H9 (cell line): ENCODE data around the gene HPS3. TPM values are rescaled to one million over a fixed set of nuclear protein-coding genes. Genes with fewer than 3 reads are reported as not detected.

Experiments
- DNase-seq: peaks from one replicate; pipeline ENCODE4 v3.0.0-alpha.2; 2017
- H2AFZ ChIP-seq: one replicate; pipeline ENCODE4 v1.6.1; 2013; ENCODE audit warnings: mild to moderate bottlenecking, low read length, control low read depth, moderate library complexity
- H2AK5ac ChIP-seq: 2 replicates; pipeline ENCODE4 v1.6.1; 2013; ENCODE audit warnings: low read length, control low read depth, mixed read lengths; ENCODE audit not compliant: insufficient read length
- H2BK120ac ChIP-seq: one replicate; pipeline ENCODE4 v1.6.1; 2013; ENCODE audit warnings: low read depth, mild to moderate bottlenecking, low read length, control low read depth, inconsistent platforms; ENCODE audit not compliant: poor library complexity, severe bottlenecking
- H2BK12ac ChIP-seq: 2 replicates; pipeline ENCODE4 v1.6.1; 2013; ENCODE audit warnings: low read length, control low read depth, mixed read lengths, low read depth; ENCODE audit not compliant: insufficient read length
- H2BK15ac ChIP-seq: 2 replicates; pipeline ENCODE4 v1.6.1; 2013; ENCODE audit warnings: low read depth, low read length, control low read depth
- H2BK20ac ChIP-seq: one replicate; pipeline ENCODE4 v1.6.1; 2013; ENCODE audit warnings: low read depth, mild to moderate bottlenecking, low read length, control low read depth, inconsistent platforms; ENCODE audit not compliant: poor library complexity, severe bottlenecking
- H2BK5ac ChIP-seq: 2 replicates; pipeline ENCODE4 v1.6.1; 2013; ENCODE audit warnings: low read length, control low read depth, mixed read lengths; ENCODE audit not compliant: insufficient read length
- H3K14ac ChIP-seq: 2 replicates; pipeline ENCODE4 v1.6.1; 2013; ENCODE audit warnings: low read length, control low read depth; ENCODE audit not compliant: insufficient read depth
- H3K18ac ChIP-seq: 2 replicates; pipeline ENCODE4 v1.6.1; 2013; ENCODE audit warnings: low read depth, mild to moderate bottlenecking, mixed read lengths, low read length, control low read depth; ENCODE audit not compliant: insufficient read length
- H3K23ac ChIP-seq: 2 replicates; pipeline ENCODE4 v1.6.1; 2013; ENCODE audit warnings: low read length, control low read depth, mixed read lengths, low read depth; ENCODE audit not compliant: insufficient read length
- H3K23me2 ChIP-seq: 2 replicates; pipeline ENCODE4 v1.6.1; 2013; ENCODE audit warnings: low read depth, mild to moderate bottlenecking, mixed read lengths, low read length, control low read depth; ENCODE audit not compliant: insufficient read length, poor library complexity, severe bottlenecking
- H3K27ac ChIP-seq: 2 replicates; pipeline ENCODE4 v1.5.1; 2013; ENCODE audit warnings: low read length, control low read depth, mixed read lengths, low read depth; ENCODE audit not compliant: insufficient read length
- H3K27me3 ChIP-seq: 2 replicates; pipeline ENCODE4 v1.6.1; 2013; ENCODE audit warnings: low read length, control low read depth, inconsistent platforms; ENCODE audit not compliant: insufficient read depth
- H3K4ac ChIP-seq: 2 replicates; pipeline ENCODE4 v1.6.1; 2013; ENCODE audit warnings: low read depth, mild to moderate bottlenecking, control low read depth, inconsistent platforms, low read length, moderate library complexity
- H3K4me1 ChIP-seq: 2 replicates; pipeline ENCODE4 v1.6.1; 2013; ENCODE audit warnings: low read length, control low read depth, inconsistent platforms; ENCODE audit not compliant: insufficient read depth
- H3K4me2 ChIP-seq: 2 replicates; pipeline ENCODE4 v1.6.1; 2013; ENCODE audit warnings: low read length, control low read depth, mixed read lengths; ENCODE audit not compliant: insufficient read length, insufficient read depth
- H3K56ac ChIP-seq: 2 replicates; pipeline ENCODE4 v1.6.1; 2013; ENCODE audit warnings: low read depth, mild to moderate bottlenecking, mixed read lengths, low read length, control low read depth; ENCODE audit not compliant: insufficient read length
- H3K79me1 ChIP-seq: 2 replicates; pipeline ENCODE4 v1.6.1; 2013; ENCODE audit warnings: low read depth, mild to moderate bottlenecking, moderate library complexity, low read length, control low read depth, inconsistent platforms; ENCODE audit not compliant: insufficient read depth, poor library complexity, severe bottlenecking
- H3K79me2 ChIP-seq: 2 replicates; pipeline ENCODE4 v1.6.1; 2013; ENCODE audit warnings: low read length, control low read depth, inconsistent platforms; ENCODE audit not compliant: insufficient read depth
- H3K9ac ChIP-seq: 2 replicates; pipeline ENCODE4 v1.6.1; 2013; ENCODE audit warnings: low read length, control low read depth, mixed read lengths; ENCODE audit not compliant: insufficient read length; ENCODE audit errors: extremely low read depth
- H3K9me3 ChIP-seq: one replicate; pipeline ENCODE4 v1.6.1; 2013; ENCODE audit warnings: low read depth, low read length, inconsistent platforms; ENCODE audit not compliant: control insufficient read depth
- H3T11ph ChIP-seq: one replicate; pipeline ENCODE4 v1.6.1; 2013; ENCODE audit warnings: mild to moderate bottlenecking, low read length, control low read depth, inconsistent platforms
- H4K20me1 ChIP-seq: one replicate; pipeline ENCODE4 v1.6.1; 2013; ENCODE audit not compliant: control insufficient read depth, insufficient read length, insufficient read depth
- H4K5ac ChIP-seq: 2 replicates; pipeline ENCODE4 v1.6.1; 2013; ENCODE audit warnings: low read depth, mild to moderate bottlenecking, mixed read lengths, low read length, control low read depth; ENCODE audit not compliant: insufficient read length
- H4K8ac ChIP-seq: replicated peaks from 2 replicates; pipeline ENCODE4 v1.6.1; 2013; ENCODE audit warnings: low read length, control low read depth, mixed read lengths, low read depth; ENCODE audit not compliant: insufficient read length
- H4K91ac ChIP-seq: 2 replicates; pipeline ENCODE4 v1.6.1; 2013; ENCODE audit warnings: low read depth, mild to moderate bottlenecking, moderate library complexity, mixed read lengths, low read length, control low read depth; ENCODE audit not compliant: insufficient read length
- H3K27ac Mint-ChIP-seq, 3 experiments: 2 replicates in 2 of 3; 3 replicates in 1 of 3; pipeline ENCODE4 v1.8.0; 2020 to 2021; ENCODE audit warnings: mixed read lengths in 3 of 3, mild to moderate bottlenecking in 1 of 3, moderate library complexity in 1 of 3
- H3K27me3 Mint-ChIP-seq: 2 replicates; pipeline ENCODE4 v1.8.0; 2021; ENCODE audit warnings: low read depth, mild to moderate bottlenecking, moderate library complexity, mixed read lengths
- H3K36me3 Mint-ChIP-seq, 3 experiments: 2 replicates in 2 of 3; 3 replicates in 1 of 3; pipeline ENCODE4 v1.8.0; 2020 to 2021; ENCODE audit warnings: low read depth in 3 of 3, mixed read lengths in 3 of 3; ENCODE audit not compliant: insufficient read depth in 1 of 3
- H3K4me1 Mint-ChIP-seq, 2 experiments: 2 replicates each; pipeline ENCODE4 v1.8.0; 2020; ENCODE audit warnings: mixed read lengths in 2 of 2
- H3K4me3 Mint-ChIP-seq, 2 experiments: 2 replicates in 1 of 2; 3 replicates in 1 of 2; pipeline ENCODE4 v1.8.0; 2020 to 2021; ENCODE audit warnings: mild to moderate bottlenecking in 2 of 2, mixed read lengths in 2 of 2, moderate library complexity in 1 of 2
- H3K9me3 Mint-ChIP-seq, 2 experiments: 2 replicates in 1 of 2; 3 replicates in 1 of 2; pipeline ENCODE4 v1.8.0; 2020; ENCODE audit warnings: mild to moderate bottlenecking in 2 of 2, mixed read lengths in 2 of 2, moderate library complexity in 1 of 2
- WGBS: extraction: QIAGEN DNeasy Blood & Tissue Kit; methylation state at CpG from one replicate; pipeline ENCODE4 v1.1.7; 2013; ENCODE audit warnings: missing lambda C conversion rate, low lambda C conversion rate, mixed read lengths; ENCODE audit not compliant: insufficient read length; ENCODE audit errors: extremely low coverage; 5-methylcytosine and 5-hydroxymethylcytosine counted together
- total RNA-seq: library from RNA; stranded (reverse); gene quantifications from 2 replicates; pipeline ENCODE4 v1.2.1, GENCODE V29; 2021
- TF ChIP-seq, protein P1 (sequence below): fragments of 200-600 bp; sonication (generic); conservative IDR thresholded peaks from 3 replicates; pipeline ENCODE4 v1.8.0; 2021; ENCODE audit warnings: antibody characterized with exemption, mild to moderate bottlenecking

The HPS3 gene
- total RNA-seq, 1 experiment from 2014 or later, result 46.5 TPM

DNA sequence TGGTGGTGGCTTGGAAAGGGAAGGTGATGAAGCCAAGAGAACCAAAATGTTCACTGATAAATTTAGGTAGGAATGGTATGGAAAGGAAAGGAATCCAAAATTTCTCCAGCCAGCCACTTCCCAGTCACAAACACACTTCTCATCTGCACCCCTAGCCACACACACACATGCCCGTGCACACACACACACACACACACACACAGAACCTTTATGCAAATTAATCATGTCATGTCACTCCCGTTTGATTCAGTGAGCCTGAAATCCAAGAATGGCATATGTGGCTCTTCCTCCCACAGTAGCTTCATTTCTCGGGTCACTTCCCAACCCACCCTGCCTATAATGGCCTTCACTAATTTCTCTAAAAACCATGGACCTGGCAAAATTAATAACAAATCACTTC is 40.0 kb upstream of the HPS3 start:
- H2AFZ ChIP-seq, result no peak overlapping the region
- H2BK20ac ChIP-seq, result no peak overlapping the region
- no peak overlapping the region for H4K8ac ChIP-seq
- H3K27me3 ChIP-seq, result no peaks in the 10 kb centered on the region; the same call in 1 of the 2 replicates
- H2BK5ac ChIP-seq, result no peak overlapping the region
- no peaks in the 10 kb centered on the region for H3K79me1 ChIP-seq
- H3K18ac ChIP-seq, result no peak overlapping the region
- H3K4me2 ChIP-seq, result no peak overlapping the region
- no peak overlapping the region for H2AK5ac ChIP-seq
- peaks cover 5% of the 10 kb centered on the region for H3K23me2 ChIP-seq
- H3K27ac Mint-ChIP-seq, result no peak overlapping the region
- no peaks in the 10 kb centered on the region for H3K79me2 ChIP-seq
- H3K56ac ChIP-seq, result no peak overlapping the region
- no peak overlapping the region for H3K14ac ChIP-seq
- no peak for DNase-seq
- no peak overlapping the region for H2BK12ac ChIP-seq
- no peaks in the 10 kb centered on the region for H4K20me1 ChIP-seq
- H2BK15ac ChIP-seq, result no peak overlapping the region
- peaks cover 38% of the 10 kb centered on the region for H3K27me3 Mint-ChIP-seq
- no peaks in the 10 kb centered on the region for H3K4me1 ChIP-seq
- H3K9me3 ChIP-seq, result no peaks in the 10 kb centered on the region
- no peak overlapping the region for H3K4ac ChIP-seq
- TF ChIP-seq, protein P1, sequence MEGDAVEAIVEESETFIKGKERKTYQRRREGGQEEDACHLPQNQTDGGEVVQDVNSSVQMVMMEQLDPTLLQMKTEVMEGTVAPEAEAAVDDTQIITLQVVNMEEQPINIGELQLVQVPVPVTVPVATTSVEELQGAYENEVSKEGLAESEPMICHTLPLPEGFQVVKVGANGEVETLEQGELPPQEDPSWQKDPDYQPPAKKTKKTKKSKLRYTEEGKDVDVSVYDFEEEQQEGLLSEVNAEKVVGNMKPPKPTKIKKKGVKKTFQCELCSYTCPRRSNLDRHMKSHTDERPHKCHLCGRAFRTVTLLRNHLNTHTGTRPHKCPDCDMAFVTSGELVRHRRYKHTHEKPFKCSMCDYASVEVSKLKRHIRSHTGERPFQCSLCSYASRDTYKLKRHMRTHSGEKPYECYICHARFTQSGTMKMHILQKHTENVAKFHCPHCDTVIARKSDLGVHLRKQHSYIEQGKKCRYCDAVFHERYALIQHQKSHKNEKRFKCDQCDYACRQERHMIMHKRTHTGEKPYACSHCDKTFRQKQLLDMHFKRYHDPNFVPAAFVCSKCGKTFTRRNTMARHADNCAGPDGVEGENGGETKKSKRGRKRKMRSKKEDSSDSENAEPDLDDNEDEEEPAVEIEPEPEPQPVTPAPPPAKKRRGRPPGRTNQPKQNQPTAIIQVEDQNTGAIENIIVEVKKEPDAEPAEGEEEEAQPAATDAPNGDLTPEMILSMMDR, result no peak
- H3T11ph ChIP-seq, result no peak overlapping the region
- no peak overlapping the region for H2BK120ac ChIP-seq
- peaks cover 2 to 12% (median 6%) of the 10 kb centered on the region in 3 experiments; a peak in 6 of 7 replicates for H3K36me3 Mint-ChIP-seq
- H3K4me3 Mint-ChIP-seq, result no peak overlapping the region
- no peak overlapping the region for H3K23ac ChIP-seq
- H3K9me3 Mint-ChIP-seq, result peaks cover 0 to 3% of the 10 kb centered on the region in 2 experiments; a peak in 2 of 5 replicates
- H3K27ac ChIP-seq, result no peak overlapping the region
- H3K9ac ChIP-seq, result no peak overlapping the region
- WGBS, result no CpG with 5 or more reads among the region's 3 CpGs
- no peak overlapping the region for H4K91ac ChIP-seq
- peaks cover 8 to 10% of the 10 kb centered on the region in 2 experiments for H3K4me1 Mint-ChIP-seq
- H4K5ac ChIP-seq, result no peak overlapping the region
